GM10266 (cell line): ENCODE measurements around the gene ZNF341.
"Not testable (repeated sequence)": the region's sequence is repeated elsewhere in the genome, so short reads cannot be mapped to it uniquely, and the experiment has no call there.

Experiments
- DNase-seq: peaks from one replicate; pipeline ENCODE4 v3.0.0; 2012; ENCODE audit errors: extremely low spot score
- TF ChIP-seq, protein P1 (sequence below): IDR thresholded peaks from 2 replicates; pipeline ENCODE4 v1.5.1; 2012; ENCODE audit warnings: mild to moderate bottlenecking, low read depth; ENCODE audit not compliant: control insufficient read depth, insufficient read depth; ENCODE audit errors: missing control alignments

Gene ZNF341

DNA sequence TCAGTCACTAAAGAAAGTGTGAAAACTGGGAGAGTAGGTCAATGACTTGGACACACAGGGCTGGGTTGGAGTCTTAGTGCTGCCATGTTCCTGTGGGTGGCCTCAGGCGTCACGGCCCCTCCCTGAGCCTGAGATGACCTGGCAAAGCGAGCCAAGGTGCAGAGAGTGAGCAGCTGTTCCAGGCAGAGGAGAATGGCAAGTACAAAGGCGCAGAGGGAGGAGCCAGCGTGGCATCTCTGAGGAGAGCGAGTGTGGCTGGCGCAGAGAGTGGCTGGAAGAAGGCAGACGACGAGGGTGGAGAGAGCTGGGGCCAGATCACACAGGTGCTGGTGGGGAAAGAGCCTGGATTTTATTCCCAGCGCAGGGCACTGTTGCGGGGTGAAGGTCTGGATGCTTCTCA, 58.8 kb downstream of the ZNF341 start:
- TF ChIP-seq, protein P1, sequence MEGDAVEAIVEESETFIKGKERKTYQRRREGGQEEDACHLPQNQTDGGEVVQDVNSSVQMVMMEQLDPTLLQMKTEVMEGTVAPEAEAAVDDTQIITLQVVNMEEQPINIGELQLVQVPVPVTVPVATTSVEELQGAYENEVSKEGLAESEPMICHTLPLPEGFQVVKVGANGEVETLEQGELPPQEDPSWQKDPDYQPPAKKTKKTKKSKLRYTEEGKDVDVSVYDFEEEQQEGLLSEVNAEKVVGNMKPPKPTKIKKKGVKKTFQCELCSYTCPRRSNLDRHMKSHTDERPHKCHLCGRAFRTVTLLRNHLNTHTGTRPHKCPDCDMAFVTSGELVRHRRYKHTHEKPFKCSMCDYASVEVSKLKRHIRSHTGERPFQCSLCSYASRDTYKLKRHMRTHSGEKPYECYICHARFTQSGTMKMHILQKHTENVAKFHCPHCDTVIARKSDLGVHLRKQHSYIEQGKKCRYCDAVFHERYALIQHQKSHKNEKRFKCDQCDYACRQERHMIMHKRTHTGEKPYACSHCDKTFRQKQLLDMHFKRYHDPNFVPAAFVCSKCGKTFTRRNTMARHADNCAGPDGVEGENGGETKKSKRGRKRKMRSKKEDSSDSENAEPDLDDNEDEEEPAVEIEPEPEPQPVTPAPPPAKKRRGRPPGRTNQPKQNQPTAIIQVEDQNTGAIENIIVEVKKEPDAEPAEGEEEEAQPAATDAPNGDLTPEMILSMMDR: no peak
- DNase-seq: no peak

DNA sequence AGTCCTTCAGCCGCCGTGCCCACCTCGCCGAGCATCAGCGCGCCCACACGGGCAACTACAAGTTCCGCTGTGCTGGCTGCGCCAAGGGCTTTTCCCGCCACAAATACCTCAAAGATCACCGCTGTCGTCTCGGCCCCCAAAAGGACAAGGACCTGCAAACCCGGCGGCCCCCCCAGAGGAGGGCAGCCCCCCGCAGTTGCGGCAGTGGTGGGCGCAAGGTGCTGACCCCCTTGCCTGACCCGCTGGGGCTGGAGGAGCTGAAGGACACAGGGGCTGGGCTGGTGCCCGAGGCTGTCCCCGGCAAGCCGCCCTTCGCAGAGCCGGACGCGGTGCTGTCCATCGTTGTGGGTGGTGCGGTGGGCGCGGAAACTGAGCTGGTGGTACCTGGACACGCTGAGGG, 59.2 kb downstream of the ZNF341 start:
- TF ChIP-seq, protein P1: no peak
- DNase-seq: no peak

DNA sequence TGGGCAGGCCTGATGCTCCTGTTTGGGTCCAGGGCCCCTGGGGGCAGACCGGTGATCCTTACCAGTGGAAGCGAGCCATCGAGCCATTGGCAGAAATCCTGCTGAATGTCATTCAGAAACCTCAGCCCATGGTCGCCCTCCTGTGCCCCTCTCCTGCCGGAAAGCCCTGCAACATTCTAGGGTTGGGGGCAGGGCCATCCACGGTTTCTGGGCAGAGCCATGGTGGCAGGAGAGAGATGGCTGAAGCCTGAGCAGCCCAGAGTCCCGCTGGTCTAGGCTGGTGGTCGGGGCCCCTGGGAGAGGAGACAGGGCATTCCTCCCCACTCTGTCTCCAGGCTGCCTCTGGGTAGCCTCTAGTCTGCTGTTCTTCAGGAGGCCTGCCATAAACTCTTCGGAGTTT, 59.7 kb downstream of the ZNF341 start:
- TF ChIP-seq, protein P1: no peak
- DNase-seq: no peak

DNA sequence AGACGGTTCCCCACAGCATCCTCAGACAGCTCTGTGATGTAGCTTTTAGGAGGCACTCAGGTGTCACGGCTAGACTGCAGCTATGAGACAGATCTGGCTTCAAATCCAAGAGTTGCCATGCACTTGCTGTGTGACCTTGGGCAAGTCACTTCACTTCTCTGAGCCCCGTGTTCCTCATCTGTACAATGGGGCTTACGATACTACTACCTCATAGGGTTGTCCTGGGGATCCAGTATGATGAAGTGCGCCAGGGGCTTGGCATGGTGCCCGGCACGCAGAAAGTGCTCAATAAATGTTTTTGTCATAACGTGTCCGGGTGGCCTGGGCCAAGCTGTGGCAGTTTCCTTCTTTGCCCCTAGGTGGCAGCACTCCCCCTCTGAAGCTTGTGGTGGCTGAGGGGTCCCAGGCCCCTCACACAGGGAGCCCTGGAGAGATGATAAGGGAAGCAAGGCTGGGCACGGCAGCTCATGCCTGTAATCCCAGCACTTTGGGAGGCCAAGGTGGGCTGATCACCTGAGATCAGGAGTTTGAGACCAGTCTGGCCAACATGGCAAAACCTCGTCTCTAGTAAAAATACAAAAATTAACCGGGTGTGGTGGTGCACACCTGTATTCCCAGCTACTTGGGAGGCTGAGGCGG, 60.3 kb downstream of the ZNF341 start:
- DNase-seq: peak; percentile 67

DNA sequence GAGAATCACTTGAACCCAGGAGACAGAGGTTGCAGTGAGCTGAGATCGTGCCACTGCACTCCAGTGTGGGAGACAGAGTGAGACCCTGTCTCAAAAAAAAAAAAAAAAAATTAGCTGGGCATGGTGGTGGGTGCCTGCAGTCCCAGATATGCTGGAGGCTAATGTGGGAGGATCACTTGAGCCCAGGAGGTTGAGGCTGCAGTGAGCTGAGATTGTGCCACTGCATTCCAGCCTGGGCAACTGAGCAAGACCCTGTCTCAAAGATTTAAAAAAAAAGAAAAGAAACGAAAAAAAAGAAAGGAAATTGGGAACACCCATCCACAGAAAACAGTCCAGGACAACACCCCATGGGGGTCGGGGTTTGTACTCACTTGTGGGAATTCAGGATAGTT, 60.8 kb downstream of the ZNF341 start:
- not testable (repeated sequence) for DNase-seq

More for the DNA sequence above, 60.3 kb downstream of the ZNF341 start:
- TF ChIP-seq, protein P1: peak; percentile 69

DNA sequence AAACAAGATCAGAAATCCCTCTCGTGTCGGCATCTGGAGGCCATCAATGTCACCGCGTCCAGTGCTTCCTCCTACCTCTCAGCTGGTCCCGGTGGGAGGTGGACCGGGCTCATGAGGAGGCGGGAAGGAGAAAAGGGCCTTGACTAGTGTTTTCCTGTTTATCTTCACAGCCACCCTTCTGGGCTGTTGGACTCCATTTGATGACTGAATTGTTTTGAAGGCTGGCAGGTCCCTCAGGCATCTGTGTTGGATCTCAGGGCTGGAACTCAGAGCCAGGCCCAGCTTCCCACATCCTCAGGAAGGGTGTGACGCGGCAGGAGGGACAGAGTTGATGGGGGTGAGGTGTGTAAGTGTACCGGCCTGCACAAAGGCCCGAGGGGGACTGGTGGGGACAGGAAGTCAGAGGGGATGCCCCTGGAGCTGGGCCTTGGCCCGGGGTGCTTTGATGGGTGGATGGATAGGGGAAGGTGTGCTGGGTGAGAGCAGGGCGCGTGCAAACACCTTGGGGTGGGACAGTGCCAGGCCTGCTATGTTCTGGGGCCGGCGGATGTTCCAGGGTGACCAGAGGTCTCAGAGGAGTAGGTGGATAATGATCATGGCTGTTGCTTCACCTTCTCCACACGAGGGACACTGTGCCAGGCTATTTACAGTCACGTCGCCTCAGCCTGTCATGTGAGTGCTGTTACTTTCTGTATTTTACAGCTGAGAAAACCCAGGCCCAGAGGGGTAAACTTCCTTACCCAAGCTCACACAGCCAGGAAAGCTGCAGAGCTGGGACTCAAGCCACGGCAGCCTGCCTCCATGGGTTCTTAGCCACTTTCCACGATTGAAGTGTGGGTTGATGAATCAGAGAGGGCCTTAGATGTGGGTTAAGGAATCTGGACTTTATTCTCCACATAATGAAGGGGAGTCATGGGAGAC, 61.5 kb downstream of the ZNF341 start:
- TF ChIP-seq, protein P1: no peak
- DNase-seq: no peak

DNA sequence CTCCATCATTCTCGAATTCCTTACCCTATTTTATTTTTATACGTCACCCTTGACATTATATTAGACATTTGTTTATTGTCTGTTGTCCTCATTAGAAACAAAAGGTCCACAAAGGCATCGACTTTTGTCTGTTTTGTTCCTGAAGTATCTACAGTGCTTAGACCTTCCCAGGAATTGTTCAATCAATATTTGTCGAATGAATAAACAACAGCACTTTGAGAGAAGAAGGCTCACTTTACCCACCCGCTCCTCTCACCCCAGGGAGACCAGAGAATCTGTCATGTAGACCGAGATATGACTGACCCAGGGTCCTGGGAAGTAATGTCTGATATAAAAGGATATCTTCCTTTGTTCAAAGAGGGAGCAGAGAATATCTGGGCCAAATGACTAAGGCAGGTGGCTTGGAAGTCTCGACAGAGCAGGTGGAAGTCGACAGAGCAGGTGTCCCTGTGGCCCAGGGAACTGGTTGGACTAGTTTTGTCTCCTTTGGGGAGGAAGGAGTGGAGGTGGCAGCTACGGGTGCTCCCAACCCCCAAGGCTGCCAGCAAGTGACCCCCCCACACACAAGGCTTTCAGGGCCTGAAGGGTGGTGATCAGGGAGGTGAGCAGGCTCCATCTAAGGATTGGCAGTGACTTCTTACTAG, 64.6 kb downstream of the ZNF341 start:
- no peak for DNase-seq
- TF ChIP-seq, protein P1: no peak
